Measurements from ENCODE around the gene PTPN21. TPM values are rescaled to one million over a fixed set of nuclear protein-coding genes. Genes with fewer than 3 reads are reported as not detected.

The PTPN21 gene
- total RNA-seq, 1 donor from 2014 or later: 19.6 TPM

GRCh38 chr14:88488081-88488480 lies 66.7 kb downstream of the PTPN21 start:
- H3K4me3 Mint-ChIP-seq: no peak overlapping the region
- TF ChIP-seq, protein P1, sequence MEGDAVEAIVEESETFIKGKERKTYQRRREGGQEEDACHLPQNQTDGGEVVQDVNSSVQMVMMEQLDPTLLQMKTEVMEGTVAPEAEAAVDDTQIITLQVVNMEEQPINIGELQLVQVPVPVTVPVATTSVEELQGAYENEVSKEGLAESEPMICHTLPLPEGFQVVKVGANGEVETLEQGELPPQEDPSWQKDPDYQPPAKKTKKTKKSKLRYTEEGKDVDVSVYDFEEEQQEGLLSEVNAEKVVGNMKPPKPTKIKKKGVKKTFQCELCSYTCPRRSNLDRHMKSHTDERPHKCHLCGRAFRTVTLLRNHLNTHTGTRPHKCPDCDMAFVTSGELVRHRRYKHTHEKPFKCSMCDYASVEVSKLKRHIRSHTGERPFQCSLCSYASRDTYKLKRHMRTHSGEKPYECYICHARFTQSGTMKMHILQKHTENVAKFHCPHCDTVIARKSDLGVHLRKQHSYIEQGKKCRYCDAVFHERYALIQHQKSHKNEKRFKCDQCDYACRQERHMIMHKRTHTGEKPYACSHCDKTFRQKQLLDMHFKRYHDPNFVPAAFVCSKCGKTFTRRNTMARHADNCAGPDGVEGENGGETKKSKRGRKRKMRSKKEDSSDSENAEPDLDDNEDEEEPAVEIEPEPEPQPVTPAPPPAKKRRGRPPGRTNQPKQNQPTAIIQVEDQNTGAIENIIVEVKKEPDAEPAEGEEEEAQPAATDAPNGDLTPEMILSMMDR (conservative IDR thresholded peaks at IDR 0.05): no peak
- H3K4me1 Mint-ChIP-seq (ENCODE audit: unreplicated experiment): no peaks in the 10 kb centered on the region
- DNase-seq (ENCODE audit: extremely low spot score, unreplicated experiment): no peak
- H3K9me3 Mint-ChIP-seq: no peaks in the 10 kb centered on the region
- peaks cover 15% of the 10 kb centered on the region for H3K36me3 Mint-ChIP-seq
- H3K27me3 Mint-ChIP-seq: no peaks in the 10 kb centered on the region
- no peak overlapping the region for H3K27ac Mint-ChIP-seq

DNA sequence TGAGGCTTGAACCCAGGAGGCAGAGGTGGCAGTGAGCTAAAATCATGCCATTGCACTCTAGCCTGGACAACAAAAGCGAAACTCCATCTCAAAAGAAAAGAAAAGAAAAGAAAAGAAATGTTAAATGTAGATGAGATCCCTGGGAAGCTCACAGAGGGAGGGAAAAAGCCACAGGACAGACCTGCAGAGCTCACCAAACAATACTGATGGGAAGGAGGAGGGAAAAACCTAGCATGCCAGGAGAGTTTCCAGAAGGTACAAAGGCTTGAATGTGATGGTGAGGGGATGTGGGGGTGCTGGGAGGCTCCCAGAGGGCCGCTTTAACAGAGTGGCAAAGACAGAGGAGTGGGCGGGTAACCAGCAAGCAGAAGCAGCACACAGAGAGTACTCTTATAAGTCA lies 72.3 kb downstream of the PTPN21 start:
- TF ChIP-seq, protein P1 (conservative IDR thresholded peaks at IDR 0.05): no peak
- Mint-ChIP-seq H3K27ac (no peak overlapping the region), H3K27me3 (no peaks in the 10 kb centered on the region), H3K4me1 (ENCODE audit: unreplicated experiment) (no peaks in the 10 kb centered on the region), H3K9me3 (no peaks in the 10 kb centered on the region), H3K4me3 (no peak overlapping the region), H3K36me3 (peaks cover 33% of the 10 kb centered on the region)
- no peak for DNase-seq (ENCODE audit: extremely low spot score, unreplicated experiment)

GRCh38 chr14:88481794-88482193 lies 73.0 kb downstream of the PTPN21 start:
- Mint-ChIP-seq H3K4me1 (ENCODE audit: unreplicated experiment) (no peaks in the 10 kb centered on the region), H3K36me3 (peaks cover 35% of the 10 kb centered on the region), H3K27me3 (no peaks in the 10 kb centered on the region), H3K27ac (peak overlapping the region; percentile 46), H3K4me3 (no peak overlapping the region), H3K9me3 (no peaks in the 10 kb centered on the region)
- no peak for DNase-seq (ENCODE audit: extremely low spot score, unreplicated experiment)
- TF ChIP-seq, protein P1 (conservative IDR thresholded peaks at IDR 0.05): no peak

GRCh38 chr14:88481059-88481458 lies 73.7 kb downstream of the PTPN21 start:
- DNase-seq (ENCODE audit: extremely low spot score, unreplicated experiment): no peak
- H3K9me3 Mint-ChIP-seq: no peaks in the 10 kb centered on the region
- no peaks in the 10 kb centered on the region for H3K4me1 Mint-ChIP-seq (ENCODE audit: unreplicated experiment)
- peaks cover 39% of the 10 kb centered on the region for H3K36me3 Mint-ChIP-seq
- H3K4me3 Mint-ChIP-seq: no peak overlapping the region
- TF ChIP-seq, protein P1 (conservative IDR thresholded peaks at IDR 0.05): no peak
- peak overlapping the region; percentile 39 for H3K27ac Mint-ChIP-seq
- no peaks in the 10 kb centered on the region for H3K27me3 Mint-ChIP-seq

DNA sequence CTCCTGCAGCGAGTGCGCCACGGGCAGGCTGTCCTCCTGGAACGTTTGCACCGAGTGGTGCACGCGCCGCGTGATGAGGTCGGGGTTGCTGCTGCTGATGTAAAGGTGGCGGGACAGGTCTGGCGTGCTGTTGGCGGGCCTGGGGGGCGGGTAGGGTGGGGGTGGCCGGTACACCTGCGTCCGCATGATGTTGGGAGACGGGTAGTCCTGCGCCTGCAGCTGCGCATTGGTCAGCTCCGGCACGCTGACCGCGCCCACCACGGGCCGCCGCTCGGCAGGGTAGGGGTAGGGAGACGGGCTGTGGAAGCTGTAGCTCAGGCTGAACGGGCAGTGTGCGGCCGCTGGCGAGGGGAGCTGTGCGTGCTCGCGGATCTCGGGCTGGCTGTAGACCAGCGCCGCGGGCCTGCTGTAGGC lies 75.2 kb downstream of the PTPN21 start:
- TF ChIP-seq, protein P1 (conservative IDR thresholded peaks at IDR 0.05): no peak
- Mint-ChIP-seq H3K36me3 (peaks cover 35% of the 10 kb centered on the region), H3K4me3 (no peak overlapping the region), H3K27ac (no peak overlapping the region), H3K9me3 (no peaks in the 10 kb centered on the region), H3K4me1 (ENCODE audit: unreplicated experiment) (no peaks in the 10 kb centered on the region), H3K27me3 (no peaks in the 10 kb centered on the region)
- no peak for DNase-seq (ENCODE audit: extremely low spot score, unreplicated experiment)

GRCh38 chr14:88478931-88479330 lies 75.9 kb downstream of the PTPN21 start:
- DNase-seq (ENCODE audit: extremely low spot score, unreplicated experiment): no peak
- H3K27ac Mint-ChIP-seq: no peak overlapping the region
- peaks cover 35% of the 10 kb centered on the region for H3K36me3 Mint-ChIP-seq
- no peaks in the 10 kb centered on the region for H3K27me3 Mint-ChIP-seq
- H3K4me3 Mint-ChIP-seq: no peak overlapping the region
- TF ChIP-seq, protein P1 (conservative IDR thresholded peaks at IDR 0.05): no peak
- H3K9me3 Mint-ChIP-seq: no peaks in the 10 kb centered on the region
- H3K4me1 Mint-ChIP-seq (ENCODE audit: unreplicated experiment): no peaks in the 10 kb centered on the region
